HL-60 (cell line): ENCODE results near the gene DEPDC1B.

Source experiments
- DNase-seq, 2 experiments: peaks; one replicate each; pipeline ENCODE4 v3.0.0-alpha.2; 2010 to 2020; ENCODE audit warnings: low read depth in 1 of 2, low spot score in 1 of 2
- H3K27ac ChIP-seq: fragments of 250-450 bp; sonication (Bioruptor Pico); replicated peaks from 2 replicates; pipeline ENCODE4 v1.5.1; 2020; ENCODE audit warnings: mild to moderate bottlenecking, moderate library complexity
- H3K27me3 ChIP-seq: fragments of 250-450 bp; sonication (Bioruptor Pico); 2 replicates; pipeline ENCODE4 v1.5.1; 2021; ENCODE audit warnings: mild to moderate bottlenecking, moderate library complexity; ENCODE audit not compliant: insufficient read depth, poor library complexity, severe bottlenecking
- H3K4me3 ChIP-seq: replicated peaks from 2 replicates; pipeline ENCODE4 v1.5.1; 2011; ENCODE audit warnings: mild to moderate bottlenecking, control low read depth, low read length; ENCODE audit not compliant: insufficient read depth
- CTCF ChIP-seq: IDR thresholded peaks from one replicate; pipeline ENCODE4 v1.5.1; 2011; ENCODE audit warnings: low read length, control low read depth, inconsistent platforms; ENCODE audit not compliant: insufficient read depth
- GABPA ChIP-seq: IDR thresholded peaks from 2 replicates; pipeline ENCODE4 v1.6.1; 2012; ENCODE audit warnings: low read depth
- POLR2AphosphoS5 ChIP-seq: IDR thresholded peaks from 2 replicates; pipeline ENCODE4 v1.6.1; 2012; ENCODE audit warnings: low read depth
- REST ChIP-seq: IDR thresholded peaks from 2 replicates; pipeline ENCODE4 v1.6.1; 2012; ENCODE audit warnings: low read depth; ENCODE audit not compliant: insufficient replicate concordance
- SPI1 ChIP-seq: IDR thresholded peaks from 2 replicates; pipeline ENCODE4 v1.6.1; 2012; ENCODE audit warnings: low read depth, mild to moderate bottlenecking, borderline replicate concordance

Gene DEPDC1B

GRCh38 chr5:60673334-60673733 lies 26.6 kb downstream of the DEPDC1B start:
- Histone ChIP-seq H3K27ac (no peak overlapping the region), H3K4me3 (no peak overlapping the region), H3K27me3 (no peaks in the 10 kb centered on the region)
- DNase-seq, result no peak
- TF ChIP-seq CTCF (no peak), REST (no peak)

GRCh38 chr5:60672693-60673264 lies 27.2 kb downstream of the DEPDC1B start:
- Histone ChIP-seq H3K27me3 (no peaks in the 10 kb centered on the region), H3K4me3 (no peak overlapping the region), H3K27ac (no peak overlapping the region)
- DNase-seq, result no peak
- TF ChIP-seq POLR2AphosphoS5 (no peak), GABPA (no peak), SPI1 (no peak), REST (no peak), CTCF (no peak)

- no peak for TF ChIP-seq GABPA
- no peak for DNase-seq
These were observed 27.9 kb downstream of the DEPDC1B start for GRCh38 chr5:60671899-60672692.

GRCh38 chr5:60670749-60671148 lies 29.2 kb downstream of the DEPDC1B start:
- no peak overlapping the region for H3K4me3 ChIP-seq

More at GRCh38 chr5:60671899-60672692, 27.9 kb downstream of the DEPDC1B start:
- no peak overlapping the region for H3K4me3 ChIP-seq
- no peak overlapping the region for H3K27ac ChIP-seq
- H3K27me3 ChIP-seq, result no peaks in the 10 kb centered on the region

More at GRCh38 chr5:60670749-60671148, 29.2 kb downstream of the DEPDC1B start:
- H3K27me3 ChIP-seq, result no peaks in the 10 kb centered on the region
- DNase-seq, result no peak
- H3K27ac ChIP-seq, result no peak overlapping the region
- no peak for TF ChIP-seq SPI1
- no peak for TF ChIP-seq GABPA
- TF ChIP-seq REST, result no peak
- TF ChIP-seq POLR2AphosphoS5, result no peak
- no peak for TF ChIP-seq CTCF
